Muscle of arm (tissue), 12 donors: Measurements from ENCODE around the gene ABLIM2. TPM values are rescaled to one million over a fixed set of nuclear protein-coding genes. Genes with fewer than 3 reads are reported as not detected.

Source experiments
- polyA plus RNA-seq, 12 donors: library from polyadenylated mRNA; unstranded; fragments of 120-200 nt; gene quantifications; one replicate each; pipeline ENCODE4 v1.2.1, GENCODE V29; 2013; ENCODE audit not compliant: insufficient read length in 12 of 12

The ABLIM2 gene
- polyA plus RNA-seq, 12 donors, result 3.8 to 23.0 (median 14.9) TPM; not detected in 1

Other genes starting within 250 kb of the ABLIM2 start
- 10 to 100 TPM in 11 of 12 donors, not detected in 1; 27.8 to 46.1 (median 33.4) TPM for gene AFAP1, start 219.0 kb downstream of the ABLIM2 start, polyA plus RNA-seq
- 10 to 100 TPM in 4 of 12 donors, 1 to 10 TPM in 7, not detected in 1; 5.8 to 13.1 (median 8.3) TPM for gene SH3TC1, start 40.5 kb upstream of the ABLIM2 start, polyA plus RNA-seq
- 10 to 100 TPM in 11 of 12 donors, not detected in 1; 29.7 to 62.6 (median 46.4) TPM for gene HTRA3, start 110.9 kb upstream of the ABLIM2 start, polyA plus RNA-seq